Cardiac muscle cell (in vitro differentiated cells and primary cell): ENCODE measurements around the gene ADAP1. TPM values are rescaled to one million over a fixed set of nuclear protein-coding genes. Genes with fewer than 3 reads are reported as not detected.
A peak's percentile ranks its signal among the peaks of the same experiment; 100 is the strongest.
"Not testable (repeated sequence)": the region's sequence is repeated elsewhere in the genome, so short reads cannot be mapped to it uniquely, and the experiment has no call there.

ENCODE experiments used
- DNase-seq, 2 donors: peaks; one replicate each; pipeline versions ENCODE4 v3.0.0 to v3.0.0-alpha.2; 2010 to 2017; ENCODE audit warnings: low read depth in 1 of 2, low spot score in 1 of 2
- H3K27ac ChIP-seq: fragments of 200-600 bp; sonication (generic); 2 replicates; pipeline ENCODE4 v1.5.1; 2016
- H3K27me3 ChIP-seq: fragments of 200-600 bp; sonication (generic); 2 replicates; pipeline ENCODE4 v1.6.0; 2016; ENCODE audit warnings: control low read depth
- H3K36me3 ChIP-seq: fragments of 200-600 bp; sonication (generic); 2 replicates; pipeline ENCODE4 v1.5.1; 2016; ENCODE audit warnings: control low read depth
- H3K4me1 ChIP-seq: fragments of 200-600 bp; sonication (generic); 2 replicates; pipeline ENCODE4 v1.8.1; 2017; ENCODE audit warnings: low read depth, mild to moderate bottlenecking, mixed run types
- H3K4me3 ChIP-seq: fragments of 200-600 bp; sonication (generic); 2 replicates; pipeline ENCODE4 v1.5.1; 2016; ENCODE audit warnings: mild to moderate bottlenecking
- H3K9me3 ChIP-seq: fragments of 200-600 bp; sonication (generic); 2 replicates; pipeline ENCODE4 v1.5.1; 2017; ENCODE audit warnings: low read depth, mild to moderate bottlenecking, control low read depth
- polyA plus RNA-seq: library from polyadenylated mRNA; unstranded; fragments of >200 nt; fragmentation: Nextera tagmentation; extraction: Ambion mirVana; gene quantifications from 2 replicates; pipeline ENCODE4 v1.2.1, GENCODE V29; 2016
- total RNA-seq: library from RNA; depleted of rRNA; stranded (reverse); fragments of >200 nt; gene quantifications from 2 replicates; pipeline ENCODE4 v1.2.3, GENCODE V29; 2016
- TF ChIP-seq, protein P1 (sequence below): IDR thresholded peaks from 2 replicates; pipeline ENCODE4 v1.5.1; 2012; ENCODE audit warnings: low read depth, mild to moderate bottlenecking, low read length

ADAP1 gene
- total and polyA plus RNA-seq, 2 experiments from 2014 or later = 12.0 to 14.4 TPM

DNA sequence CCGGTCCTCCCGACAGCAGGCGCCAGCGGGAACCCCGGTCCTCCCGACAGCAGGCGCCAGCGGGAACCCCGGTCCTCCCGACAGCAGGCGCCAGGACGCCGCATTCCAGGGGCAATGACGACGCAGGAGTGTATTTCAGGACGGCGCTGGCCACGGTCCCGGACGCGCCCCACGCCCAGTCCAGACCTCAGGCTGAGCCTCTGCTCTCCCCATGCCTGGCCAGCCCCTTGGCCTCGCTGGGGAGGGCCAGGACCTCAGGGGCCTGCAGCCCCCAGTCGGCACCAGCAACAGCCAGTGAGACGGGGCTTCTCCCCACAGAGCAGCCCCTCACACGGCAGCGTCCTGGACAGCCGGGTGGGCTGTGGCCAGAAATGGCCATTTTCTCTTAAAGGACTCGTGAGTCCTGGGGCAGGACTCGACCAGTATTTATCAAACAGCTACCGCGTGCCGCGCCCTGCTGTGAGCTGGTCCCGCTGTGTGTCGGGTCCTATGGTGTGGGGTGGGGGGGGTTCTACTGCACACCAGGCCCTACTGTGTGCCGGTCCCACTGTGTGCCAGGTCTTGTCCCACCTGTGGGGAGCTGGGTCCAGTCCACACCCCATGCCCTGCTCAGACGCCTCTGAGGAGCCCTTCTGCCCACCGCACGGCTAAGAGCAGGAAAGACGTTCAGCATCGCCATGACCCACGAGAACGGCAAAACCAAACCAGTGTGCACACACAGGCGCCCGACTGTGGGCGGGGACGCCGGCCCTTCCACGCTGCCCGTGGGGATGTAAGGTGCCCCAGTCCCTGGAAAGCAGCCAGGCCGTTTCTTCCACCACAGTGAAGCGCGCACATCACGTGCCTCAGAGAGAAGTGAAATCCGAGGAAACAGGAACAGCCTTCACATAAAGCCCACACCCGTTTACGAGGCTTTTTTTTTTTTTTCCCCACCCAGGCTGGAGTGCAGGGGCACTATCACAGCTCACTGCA lies 44.8 kb downstream of the ADAP1 start:
- Histone ChIP-seq H3K27ac (no peak overlapping the region), H3K36me3 (no peaks in the 10 kb centered on the region), H3K4me1 (no peaks in the 10 kb centered on the region), H3K4me3 (peak overlapping the region; percentile 18), H3K27me3 (peaks cover 12% of the 10 kb centered on the region), H3K9me3 (no peaks in the 10 kb centered on the region)
- DNase-seq = peak; percentile 42 to 64
- TF ChIP-seq, protein P1, sequence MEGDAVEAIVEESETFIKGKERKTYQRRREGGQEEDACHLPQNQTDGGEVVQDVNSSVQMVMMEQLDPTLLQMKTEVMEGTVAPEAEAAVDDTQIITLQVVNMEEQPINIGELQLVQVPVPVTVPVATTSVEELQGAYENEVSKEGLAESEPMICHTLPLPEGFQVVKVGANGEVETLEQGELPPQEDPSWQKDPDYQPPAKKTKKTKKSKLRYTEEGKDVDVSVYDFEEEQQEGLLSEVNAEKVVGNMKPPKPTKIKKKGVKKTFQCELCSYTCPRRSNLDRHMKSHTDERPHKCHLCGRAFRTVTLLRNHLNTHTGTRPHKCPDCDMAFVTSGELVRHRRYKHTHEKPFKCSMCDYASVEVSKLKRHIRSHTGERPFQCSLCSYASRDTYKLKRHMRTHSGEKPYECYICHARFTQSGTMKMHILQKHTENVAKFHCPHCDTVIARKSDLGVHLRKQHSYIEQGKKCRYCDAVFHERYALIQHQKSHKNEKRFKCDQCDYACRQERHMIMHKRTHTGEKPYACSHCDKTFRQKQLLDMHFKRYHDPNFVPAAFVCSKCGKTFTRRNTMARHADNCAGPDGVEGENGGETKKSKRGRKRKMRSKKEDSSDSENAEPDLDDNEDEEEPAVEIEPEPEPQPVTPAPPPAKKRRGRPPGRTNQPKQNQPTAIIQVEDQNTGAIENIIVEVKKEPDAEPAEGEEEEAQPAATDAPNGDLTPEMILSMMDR = no peak

DNA sequence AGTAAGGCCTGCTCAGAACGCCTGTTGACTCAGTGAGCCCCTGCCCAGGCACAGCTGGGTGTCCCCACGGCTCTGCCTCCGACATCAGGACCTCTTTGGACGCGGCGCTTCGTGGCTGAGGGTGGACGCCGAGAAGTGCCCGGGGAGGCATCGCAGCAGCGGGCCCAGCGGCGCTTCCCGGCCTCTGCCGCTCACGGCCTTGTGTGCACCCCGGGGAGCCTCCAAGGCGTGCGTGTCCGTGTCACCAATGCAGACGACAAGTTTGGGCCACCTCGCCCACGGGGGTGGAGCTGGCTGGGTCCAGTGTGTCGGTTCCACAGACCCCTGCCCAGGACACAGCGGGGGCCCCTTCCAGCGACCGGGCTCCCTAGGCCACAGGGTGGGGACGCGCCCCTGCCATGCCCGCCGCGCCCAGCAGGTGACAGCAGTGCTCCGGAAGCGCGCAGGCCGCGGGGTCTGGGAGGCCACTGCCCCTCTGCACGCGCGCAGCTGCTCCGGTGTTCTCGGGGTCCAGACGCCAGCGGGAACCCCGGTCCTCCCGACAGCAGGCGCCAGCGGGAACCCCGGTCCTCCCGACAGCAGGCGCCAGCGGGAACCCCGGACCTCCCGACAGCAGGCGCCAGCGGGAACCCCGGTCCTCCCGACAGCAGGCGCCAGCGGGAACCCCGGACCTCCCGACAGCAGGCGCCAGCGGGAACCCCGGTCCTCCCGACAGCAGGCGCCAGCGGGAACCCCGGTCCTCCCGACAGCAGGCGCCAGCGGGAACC lies 45.7 kb downstream of the ADAP1 start:
- Histone ChIP-seq H3K27me3 (peaks cover 16% of the 10 kb centered on the region), H3K4me3 (peak overlapping the region; percentile 18)
- not testable (repeated sequence) for H3K9me3 ChIP-seq, H3K36me3 ChIP-seq, H3K27ac ChIP-seq, H3K4me1 ChIP-seq
- TF ChIP-seq, protein P1 = peak; percentile 77
- peak; percentile 58 to 85 for DNase-seq

- H3K27me3 ChIP-seq = peaks cover 16% of the 10 kb centered on the region
Observed at GRCh38 chr7:908159-908581, 46.3 kb downstream of the ADAP1 start.

DNA sequence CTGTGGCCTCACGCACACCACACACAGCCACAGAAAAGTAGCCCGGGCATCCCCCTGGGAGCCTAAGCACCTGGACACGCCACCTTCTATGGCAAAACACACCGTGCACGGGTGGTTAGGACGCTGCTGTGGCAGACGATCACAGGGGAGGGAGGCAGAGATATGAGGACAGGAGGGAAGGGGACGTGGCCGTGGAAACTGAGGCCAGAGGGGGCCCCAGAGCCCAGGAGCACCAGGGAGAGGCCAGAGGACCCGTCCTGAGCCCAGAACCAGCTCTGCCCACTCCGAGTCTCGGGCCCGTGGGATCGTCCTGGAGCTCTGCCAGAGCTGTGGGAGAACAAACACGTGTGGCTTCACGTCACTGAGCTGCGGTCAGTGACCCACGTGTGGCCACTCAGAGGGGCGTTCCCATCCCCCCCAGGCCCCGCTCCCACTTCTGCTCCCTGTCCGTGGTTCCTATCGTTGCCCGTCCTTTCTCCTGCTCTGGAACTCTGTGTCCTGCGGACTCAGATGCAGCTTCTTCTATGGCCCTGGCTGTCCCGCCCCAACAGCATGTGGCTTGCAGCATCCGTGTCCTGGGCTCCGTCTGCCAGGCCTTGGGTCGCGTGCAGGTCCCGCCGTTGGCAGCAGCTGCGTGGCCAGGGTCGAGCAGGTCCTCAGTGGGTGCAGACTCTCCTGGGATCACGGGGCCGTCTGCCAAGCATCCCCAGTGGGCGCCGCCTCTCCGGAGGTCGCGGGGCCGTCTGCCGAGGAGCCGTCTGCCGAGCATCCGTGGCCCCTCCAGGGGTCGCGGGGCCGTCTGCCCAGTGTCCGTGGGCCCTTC lies 47.1 kb downstream of the ADAP1 start:
- no peaks in the 10 kb centered on the region for H3K9me3 ChIP-seq
- no peaks in the 10 kb centered on the region for H3K4me1 ChIP-seq
- TF ChIP-seq, protein P1 = no peak
- H3K4me3 ChIP-seq = no peak overlapping the region
- H3K36me3 ChIP-seq = no peaks in the 10 kb centered on the region
- DNase-seq = peak in 1 of 2 donors; percentile 34
- no peak overlapping the region for H3K27ac ChIP-seq
- peaks cover 16% of the 10 kb centered on the region for H3K27me3 ChIP-seq

More at GRCh38 chr7:908159-908581, 46.3 kb downstream of the ADAP1 start:
- H3K4me3 ChIP-seq = no peak overlapping the region
- no peak overlapping the region for H3K27ac ChIP-seq
- no peak for DNase-seq
- TF ChIP-seq, protein P1 = no peak
- no peaks in the 10 kb centered on the region for H3K9me3 ChIP-seq
- H3K36me3 ChIP-seq = no peaks in the 10 kb centered on the region
- no peaks in the 10 kb centered on the region for H3K4me1 ChIP-seq

DNA sequence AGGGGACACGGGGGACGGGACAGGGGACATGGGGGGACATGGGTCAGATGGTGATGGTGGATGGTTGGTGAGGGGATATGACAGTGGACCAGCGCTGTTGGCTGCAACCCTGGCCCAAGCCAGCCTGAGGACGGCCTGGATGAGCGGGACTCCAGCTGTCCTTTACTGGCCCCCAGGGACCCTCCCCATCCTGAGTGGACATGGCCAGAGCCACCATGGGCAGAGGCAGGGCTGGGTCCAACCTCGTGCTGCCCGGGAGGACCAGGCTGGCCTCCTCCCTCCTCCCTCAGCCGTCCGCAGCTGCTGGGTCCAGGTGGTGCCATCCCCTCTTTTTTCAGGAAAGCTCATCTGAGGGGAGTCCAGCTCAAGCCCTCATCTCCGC lies 47.7 kb downstream of the ADAP1 start:
- Histone ChIP-seq H3K4me3 (no peak overlapping the region), H3K9me3 (no peaks in the 10 kb centered on the region), H3K27ac (no peak overlapping the region), H3K4me1 (no peaks in the 10 kb centered on the region), H3K27me3 (peaks cover 16% of the 10 kb centered on the region), H3K36me3 (no peaks in the 10 kb centered on the region)
- TF ChIP-seq, protein P1 = no peak
- DNase-seq = no peak
